GM12878 (cell line): ENCODE measurements around the gene OS9. TPM values are rescaled to one million over a fixed set of nuclear protein-coding genes. Genes with fewer than 3 reads are reported as not detected.

Source experiments
- ATAC-seq: fragments of 200-7000 bp; cut with Tn5 transposase; 3 replicates; pipeline ENCODE4 v1.9.1; 2020; ENCODE audit warnings: mild to moderate bottlenecking, moderate library complexity
- BruUV-seq: library from RNA; stranded (reverse); fragments of 400-500 nt; replicated peaks from 2 replicates; lab custom pipeline; 2021; lab: Mats Ljungman, UMichigan
- CTCF ChIA-PET: fragments of 300-600 bp; sonication (Branson Sonifier 250); formaldehyde crosslinking; extraction: SDS; loops from one replicate; lab custom pipeline; 2021; ENCODE audit warnings: inconsistent platforms; lab: Yijun Ruan, JAX
- POLR2A ChIA-PET: fragments of 350-600 bp; formaldehyde crosslinking; extraction: SDS; loops from one replicate; lab custom pipeline; 2021; ENCODE audit warnings: inconsistent platforms; lab: Charles Lee
- RAD21 ChIA-PET: fragments of 300-600 bp; sonication (Branson Sonifier 250); formaldehyde crosslinking; loops from one replicate; lab custom pipeline; 2023; ENCODE audit warnings: antibody characterized with exemption; ENCODE audit not compliant: unreplicated experiment; lab: Charles Lee
- SMC1A ChIA-PET: fragments of 300-600 bp; sonication (Branson Sonifier 250); formaldehyde crosslinking; loops from one replicate; lab custom pipeline; 2023; ENCODE audit not compliant: unreplicated experiment, uncharacterized antibody; lab: Charles Lee
- DNase-seq: peaks from one replicate; pipeline ENCODE4 v3.0.0-alpha.2; 2011; ENCODE audit warnings: low read depth, low spot score
- FAIRE-seq: peaks from 3 replicates; lab custom pipeline; 2011; peaks lifted over from hg19 to GRCh38; lab: Jason Lieb, UNC
- H2AFZ ChIP-seq: 2 replicates; pipeline ENCODE4 v1.6.0; 2011; ENCODE audit warnings: low read depth, low read length, control low read depth; ENCODE audit not compliant: control insufficient read depth
- H3K27ac ChIP-seq: 2 replicates; pipeline ENCODE4 v1.5.1; 2011; ENCODE audit warnings: control low read depth; ENCODE audit not compliant: control insufficient read depth, insufficient read depth
- H3K27me3 ChIP-seq, 2 experiments: replicated peaks in 1 of 2; 2 replicates each; pipeline versions ENCODE4 v1.6.0 to v1.6.1; 2011; ENCODE audit warnings: low read length in 1 of 2; ENCODE audit not compliant: control insufficient read depth in 2 of 2, insufficient read depth in 2 of 2
- H3K36me3 ChIP-seq, 2 experiments: 2 replicates each; pipeline ENCODE4 v1.5.1; 2011; ENCODE audit warnings: low read length in 1 of 2; ENCODE audit not compliant: control insufficient read depth in 2 of 2, insufficient read depth in 2 of 2
- H3K4me1 ChIP-seq: 2 replicates; pipeline ENCODE4 v1.6.1; 2011; ENCODE audit warnings: mild to moderate bottlenecking, low read length, moderate library complexity, mixed read lengths; ENCODE audit not compliant: control insufficient read depth, insufficient read depth
- H3K4me2 ChIP-seq: 2 replicates; pipeline ENCODE4 v1.6.0; 2011; ENCODE audit warnings: control low read depth; ENCODE audit not compliant: control insufficient read depth, insufficient read depth
- H3K4me3 ChIP-seq: fragments of 200-600 bp; sonication (generic); 2 replicates; pipeline ENCODE4 v1.5.1; 2016
- H3K79me2 ChIP-seq: 2 replicates; pipeline ENCODE4 v1.6.0; 2011; ENCODE audit warnings: low read length; ENCODE audit not compliant: control insufficient read depth, insufficient read depth
- H3K9ac ChIP-seq: 2 replicates; pipeline ENCODE4 v1.8.0; 2011; ENCODE audit warnings: low read length, control low read depth, mixed read lengths; ENCODE audit not compliant: control insufficient read depth, insufficient read depth
- H3K9me3 ChIP-seq: replicated peaks from 3 replicates; pipeline ENCODE4 v1.5.1; 2011; ENCODE audit warnings: mild to moderate bottlenecking, low read length; ENCODE audit not compliant: control insufficient read depth, insufficient read depth
- H4K20me1 ChIP-seq: 2 replicates; pipeline ENCODE4 v1.6.0; 2011; ENCODE audit not compliant: control insufficient read depth, insufficient read depth
- ATF7 ChIP-seq: fragments of 450-650 bp; IDR thresholded peaks from 2 replicates; pipeline ENCODE4 v1.6.1; 2016; ENCODE audit warnings: low read depth, mild to moderate bottlenecking
- BCL11A ChIP-seq: IDR thresholded peaks from 2 replicates; pipeline ENCODE4 v1.6.1; 2011; ENCODE audit warnings: low read depth, low read length
- BHLHE40 ChIP-seq, 2 experiments: fragments of 450-650 bp in 1 of 2; IDR thresholded peaks; 2 replicates each; pipeline ENCODE4 v1.6.1; 2011 to 2017; ENCODE audit warnings: low read depth in 2 of 2, borderline replicate concordance in 1 of 2, improper control_type of control experiment in 1 of 2, low read length in 1 of 2, mild to moderate bottlenecking in 1 of 2
- CEBPZ ChIP-seq: fragments of 150-350 bp; IDR thresholded peaks from 2 replicates; pipeline ENCODE4 v1.6.1; 2016; ENCODE audit warnings: low read depth, low read length
- CREB1 ChIP-seq: IDR thresholded peaks from 2 replicates; pipeline ENCODE4 v1.6.1; 2012; ENCODE audit warnings: low read depth, mild to moderate bottlenecking, inconsistent platforms
- CREM ChIP-seq: IDR thresholded peaks from 2 replicates; pipeline ENCODE4 v1.6.1; 2014; ENCODE audit warnings: antibody characterized with exemption, low read depth
- DPF2 ChIP-seq: fragments of 450-650 bp; IDR thresholded peaks from 2 replicates; pipeline ENCODE4 v1.6.1; 2017; ENCODE audit warnings: mild to moderate bottlenecking
- EZH2 ChIP-seq: IDR thresholded peaks from 2 replicates; pipeline ENCODE4 v1.6.1; 2012; ENCODE audit warnings: low read depth, mild to moderate bottlenecking, control low read depth, inconsistent platforms, low read length, borderline replicate concordance; ENCODE audit not compliant: control insufficient read depth
- HCFC1 ChIP-seq: fragments of 150-350 bp; IDR thresholded peaks from 2 replicates; pipeline ENCODE4 v1.6.1; 2014; ENCODE audit warnings: low read length
- JUND ChIP-seq: IDR thresholded peaks from 2 replicates; pipeline ENCODE4 v1.6.1; 2012; ENCODE audit warnings: low read depth, mild to moderate bottlenecking, low read length, improper control_type of control experiment, moderate library complexity
- NFIC ChIP-seq: IDR thresholded peaks from 2 replicates; pipeline ENCODE4 v1.6.1; 2012; ENCODE audit warnings: low read depth, mild to moderate bottlenecking, inconsistent platforms, low read length, moderate library complexity
- POU2F2 ChIP-seq: IDR thresholded peaks from 3 replicates; pipeline ENCODE4 v1.6.1; 2011; ENCODE audit warnings: low read depth, mild to moderate bottlenecking, low read length, borderline replicate concordance
- TCF7 ChIP-seq: IDR thresholded peaks from 2 replicates; pipeline ENCODE4 v1.6.1; 2014; ENCODE audit warnings: antibody characterized with exemption, borderline replicate concordance
- ZBED1 ChIP-seq: IDR thresholded peaks from 2 replicates; pipeline ENCODE4 v1.6.1; 2016; ENCODE audit warnings: borderline replicate concordance
- ZNF207 ChIP-seq: fragments of 450-650 bp; IDR thresholded peaks from 2 replicates; pipeline ENCODE4 v1.6.1; 2014; ENCODE audit warnings: antibody characterized with exemption, mild to moderate bottlenecking, borderline replicate concordance
- WGBS: methylation state at CpG from one replicate; pipeline ENCODE4 v1.1.6; 2016; ENCODE audit warnings: low lambda C conversion rate; ENCODE audit not compliant: insufficient replicate concordance, insufficient coverage; ENCODE audit errors: missing lambda C conversion rate; 5-methylcytosine and 5-hydroxymethylcytosine counted together
- in situ Hi-C: fragments of 300-500 bp; cut with MboI; formaldehyde crosslinking; loops from 9 replicates; pipeline ENCODE4 v1.14.3; 2018; ENCODE audit warnings: mixed read lengths
- intact Hi-C: fragments of 100-400 bp; cut with micrococcal nuclease; formaldehyde crosslinking; loops from one replicate; pipeline ENCODE4 v1.14.2; 2022; ENCODE audit not compliant: unreplicated experiment
- polyA plus RNA-seq, 11 experiments: library from polyadenylated mRNA; depleted of rRNA in 4 of 11; unstranded in 6 of 11; stranded (reverse) in 5 of 11; fragments of >200 nt; fragmentation: Nextera tagmentation in 4 of 11; fragmentation: Illumina TruSeq in 1 of 11; extraction: Ambion mirVana in 4 of 11; extraction: Trizol in 1 of 11; gene quantifications; 1 replicate in 1 of 11; 2 replicates in 10 of 11; pipeline versions ENCODE4 v1.2.1 to v1.2.3, GENCODE V29; 2011 to 2016; ENCODE audit warnings: inconsistent platforms in 2 of 11, missing spikeins in 2 of 11, low read depth in 1 of 11
- total RNA-seq, 4 experiments: library from RNA; depleted of rRNA in 3 of 4; stranded (reverse); fragments of >200 nt in 3 of 4; fragmentation: Illumina TruSeq in 1 of 4; extraction: Trizol in 1 of 4; gene quantifications; 2 replicates each; pipeline versions ENCODE4 v1.2.1 to v1.2.3, GENCODE V29; 2013 to 2021
- TF ChIP-seq, protein P1 (sequence below), 3 experiments: IDR thresholded peaks in 2 of 3; conservative IDR thresholded peaks in 1 of 3; 2 replicates each; pipeline ENCODE4 v1.5.1; 2011; ENCODE audit warnings: low read depth in 3 of 3, low read length in 3 of 3, mild to moderate bottlenecking in 3 of 3, control low read depth in 2 of 3, moderate library complexity in 2 of 3, inconsistent platforms in 1 of 3, mixed read lengths in 1 of 3; ENCODE audit not compliant: control insufficient read depth in 2 of 3, insufficient read depth in 1 of 3; ENCODE audit errors: extremely low read depth in 1 of 3

Gene OS9
- total and polyA plus RNA-seq, 10 of the 15 experiments (the other 5 are each of a cell fraction or from before 2014, with no cell fraction given): 5.2 to 106 (median 79.1) TPM

GRCh38 chr12:57755194-57755453 lies 61.2 kb downstream of the OS9 start:
- 0% methylated on average over 3 of the region's 34 CpGs for WGBS
- POLR2A ChIA-PET: interaction anchor here (2.5 kb wide), 1 partner anchor 10 kb away, joined by 19 read pairs; the partner anchor contains the start of gene TSPAN31
- H3K36me3 ChIP-seq: peaks cover 0 to 5% of the 10 kb centered on the region in 2 experiments; a peak in 2 of 4 replicates
- H3K4me2 ChIP-seq: no peak overlapping the region
- in situ Hi-C loops (no loop called here), intact Hi-C loops (loop anchor here (5.0 to 10.0 kb wide), 2 partner anchors 77 to 280 kb away; partner anchors contain the start of gene ARHGAP9)
- ATAC-seq (no peak), DNase-seq (no peak), FAIRE-seq (no peak)
- H3K27ac ChIP-seq: no peak overlapping the region
- no TSS peak for BruUV-seq
- peaks cover 27% of the 10 kb centered on the region for H3K4me1 ChIP-seq
- no peak overlapping the region for H3K4me3 ChIP-seq
- no peaks in the 10 kb centered on the region for H3K27me3 ChIP-seq
- H3K9me3 ChIP-seq: no peaks in the 10 kb centered on the region; the same call in 2 of the 3 replicates
- no peaks in the 10 kb centered on the region; the same call in 1 of the 2 replicates for H4K20me1 ChIP-seq
- CTCF ChIA-PET: interaction anchor here (4.7 kb wide), 1 partner anchor 13 kb away, joined by 62 read pairs; the partner anchor contains the start of gene CYP27B1
- no peak overlapping the region for H3K9ac ChIP-seq
- TF ChIP-seq JUND (no peak), DPF2 (no peak), ZNF207 (no peak), NFIC (no peak), CEBPZ (no peak), EZH2 (no peak), ZBED1 (no peak), TCF7 (no peak), BCL11A (no peak), BHLHE40 (IDR thresholded peaks at IDR 0.05; ENCODE audit: borderline replicate concordance in 1 of 2, low read depth in 2 of 2, low read length in 1 of 2) (no peak), HCFC1 (no peak), CREM (no peak), ATF7 (no peak), POU2F2 (no peak), CREB1 (no peak)
- TF ChIP-seq, protein P1, sequence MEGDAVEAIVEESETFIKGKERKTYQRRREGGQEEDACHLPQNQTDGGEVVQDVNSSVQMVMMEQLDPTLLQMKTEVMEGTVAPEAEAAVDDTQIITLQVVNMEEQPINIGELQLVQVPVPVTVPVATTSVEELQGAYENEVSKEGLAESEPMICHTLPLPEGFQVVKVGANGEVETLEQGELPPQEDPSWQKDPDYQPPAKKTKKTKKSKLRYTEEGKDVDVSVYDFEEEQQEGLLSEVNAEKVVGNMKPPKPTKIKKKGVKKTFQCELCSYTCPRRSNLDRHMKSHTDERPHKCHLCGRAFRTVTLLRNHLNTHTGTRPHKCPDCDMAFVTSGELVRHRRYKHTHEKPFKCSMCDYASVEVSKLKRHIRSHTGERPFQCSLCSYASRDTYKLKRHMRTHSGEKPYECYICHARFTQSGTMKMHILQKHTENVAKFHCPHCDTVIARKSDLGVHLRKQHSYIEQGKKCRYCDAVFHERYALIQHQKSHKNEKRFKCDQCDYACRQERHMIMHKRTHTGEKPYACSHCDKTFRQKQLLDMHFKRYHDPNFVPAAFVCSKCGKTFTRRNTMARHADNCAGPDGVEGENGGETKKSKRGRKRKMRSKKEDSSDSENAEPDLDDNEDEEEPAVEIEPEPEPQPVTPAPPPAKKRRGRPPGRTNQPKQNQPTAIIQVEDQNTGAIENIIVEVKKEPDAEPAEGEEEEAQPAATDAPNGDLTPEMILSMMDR (IDR thresholded peaks at IDR 0.05 in 2 of 3, conservative IDR thresholded peaks at IDR 0.05 in 1 of 3; ENCODE audit: control insufficient read depth in 2 of 3, extremely low read depth in 1 of 3, insufficient read depth in 1 of 3, low read depth in 3 of 3, low read length in 3 of 3): no peak
- no peak overlapping the region for H2AFZ ChIP-seq
- SMC1A ChIA-PET: no interaction called here
- H3K79me2 ChIP-seq: peaks cover 21% of the 10 kb centered on the region
- RAD21 ChIA-PET: no interaction called here
